Fibroblast of skin of back (primary cell): Measurements from ENCODE around the gene MAVS.
"Not testable (repeated sequence)": the region's sequence is repeated elsewhere in the genome, so short reads cannot be mapped to it uniquely, and the experiment has no call there.

ENCODE experiments used
- DNase-seq: peaks from one replicate; pipeline ENCODE4 v3.0.0-alpha.2; 2013

MAVS gene

GRCh38 chr20:3857405-3857804 lies 10.8 kb downstream of the MAVS start:
- DNase-seq = no peak

GRCh38 chr20:3858689-3859088 lies 12.1 kb downstream of the MAVS start:
- no peak for DNase-seq

- DNase-seq = no peak
These were observed 14.6 kb downstream of the MAVS start for GRCh38 chr20:3861191-3861590.

GRCh38 chr20:3862333-3862732 lies 15.7 kb downstream of the MAVS start:
- DNase-seq = no peak

GRCh38 chr20:3863317-3863716 lies 16.7 kb downstream of the MAVS start:
- DNase-seq = no peak

- no peak for DNase-seq
These were observed 17.9 kb downstream of the MAVS start for GRCh38 chr20:3864518-3864917.

GRCh38 chr20:3865152-3865886 lies 18.7 kb downstream of the MAVS start:
- no peak for DNase-seq

- DNase-seq = no peak
These were observed 19.3 kb downstream of the MAVS start for GRCh38 chr20:3865887-3866407.

- no peak for DNase-seq
These were observed 19.8 kb downstream of the MAVS start for GRCh38 chr20:3866464-3866863.

GRCh38 chr20:3867802-3868201 lies 21.2 kb downstream of the MAVS start:
- DNase-seq = no peak

GRCh38 chr20:3869839-3870634 lies 23.4 kb downstream of the MAVS start:
- no peak for DNase-seq

GRCh38 chr20:3871550-3872265 lies 25.1 kb downstream of the MAVS start:
- no peak for DNase-seq

GRCh38 chr20:3873507-3873906 lies 26.9 kb downstream of the MAVS start:
- no peak for DNase-seq

GRCh38 chr20:3874194-3874844 lies 27.7 kb downstream of the MAVS start:
- no peak for DNase-seq

- no peak for DNase-seq
These were observed 28.8 kb downstream of the MAVS start for GRCh38 chr20:3875378-3875974.

- DNase-seq = no peak
These were observed 29.4 kb downstream of the MAVS start for GRCh38 chr20:3876000-3876399.

- peak; percentile 17 for DNase-seq
These were observed 30.0 kb downstream of the MAVS start for GRCh38 chr20:3876676-3877075.

- DNase-seq = not testable (repeated sequence)
These were observed 32.3 kb downstream of the MAVS start for GRCh38 chr20:3878921-3879274.

- DNase-seq = no peak
These were observed 39.1 kb downstream of the MAVS start for GRCh38 chr20:3885715-3886114.

GRCh38 chr20:3887876-3888620 lies 41.4 kb downstream of the MAVS start:
- peak; percentile 50 for DNase-seq
